HepG2 (cell line): ENCODE measurements around the gene GYS1. TPM values are rescaled to one million over a fixed set of nuclear protein-coding genes. Genes with fewer than 3 reads are reported as not detected.

Source experiments
- ATF1 ChIP-seq: IDR thresholded peaks from 2 replicates; pipeline ENCODE4 v1.6.1; 2016; ENCODE audit warnings: mild to moderate bottlenecking, control low read depth
- CC2D1A ChIP-seq: sonication (generic); formaldehyde crosslinking; IDR thresholded peaks from 2 replicates; pipeline ENCODE4 v1.8.1; 2023; ENCODE audit warnings: mild to moderate bottlenecking, missing genetic modification reagents
- CEBPZ ChIP-seq: IDR thresholded peaks from 2 replicates; pipeline ENCODE4 v1.6.1; 2012; ENCODE audit warnings: low read length, improper control_type of control experiment
- EP300 ChIP-seq, 3 experiments: sonication (generic) in 1 of 3; formaldehyde crosslinking in 1 of 3; IDR thresholded peaks; 2 replicates each; pipeline versions ENCODE4 v1.5.1 to v1.6.1; 2011 to 2020; ENCODE audit warnings: low read depth in 2 of 3, low read length in 2 of 3, borderline replicate concordance in 1 of 3, improper control_type of control experiment in 1 of 3, mild to moderate bottlenecking in 1 of 3, missing genetic modification reagents in 1 of 3, moderate library complexity in 1 of 3
- FIP1L1 ChIP-seq: fragments of 200-400 bp; formaldehyde crosslinking; IDR thresholded peaks from 2 replicates; pipeline ENCODE4 v1.6.1; 2018; ENCODE audit warnings: low read depth, mild to moderate bottlenecking, low read length, moderate library complexity, borderline replicate concordance; ENCODE audit not compliant: insufficient read depth
- GATAD2A ChIP-seq: IDR thresholded peaks from 2 replicates; pipeline ENCODE4 v1.6.1; 2016
- KLF6 ChIP-seq: IDR thresholded peaks from 2 replicates; pipeline ENCODE4 v1.8.0; 2016; ENCODE audit warnings: missing biosample characterization, missing genetic modification reagents
- MED1 ChIP-seq: sonication (generic); formaldehyde crosslinking; IDR thresholded peaks from 2 replicates; pipeline ENCODE4 v1.4.0; 2020; ENCODE audit warnings: missing genetic modification reagents
- PATZ1 ChIP-seq: sonication (generic); formaldehyde crosslinking; IDR thresholded peaks from 2 replicates; pipeline ENCODE4 v1.4.0; 2020; ENCODE audit warnings: missing genetic modification reagents
- POLR2AphosphoS2 ChIP-seq: IDR thresholded peaks from 2 replicates; pipeline ENCODE4 v1.6.1; 2011; ENCODE audit warnings: low read depth, low read length, improper control_type of control experiment
- RBM22 ChIP-seq: fragments of 200-400 bp; formaldehyde crosslinking; optimal IDR thresholded peaks from 2 replicates; pipeline ENCODE3; 2017; ENCODE audit warnings: mild to moderate bottlenecking, low read length, moderate library complexity
- SRSF1 ChIP-seq: fragments of 200-400 bp; formaldehyde crosslinking; optimal IDR thresholded peaks from 2 replicates; pipeline ENCODE3; 2017; ENCODE audit warnings: mild to moderate bottlenecking, low read depth, low read length, moderate library complexity
- ZBTB10 ChIP-seq: sonication (generic); formaldehyde crosslinking; IDR thresholded peaks from 2 replicates; pipeline ENCODE4 v1.4.0; 2020; ENCODE audit warnings: missing genetic modification reagents, borderline replicate concordance
- ZBTB14 ChIP-seq: sonication (generic); formaldehyde crosslinking; IDR thresholded peaks from 2 replicates; pipeline ENCODE4 v1.4.0; 2020; ENCODE audit warnings: missing genetic modification reagents
- ZBTB26 ChIP-seq: IDR thresholded peaks from 2 replicates; pipeline ENCODE4 v1.6.1; 2016; ENCODE audit warnings: missing compliant biosample characterization, missing genetic modification reagents, borderline replicate concordance
- ZC3H4 ChIP-seq: sonication (generic); formaldehyde crosslinking; IDR thresholded peaks from 2 replicates; pipeline ENCODE4 v1.4.0; 2020; ENCODE audit warnings: missing genetic modification reagents, borderline replicate concordance
- ZNF33B ChIP-seq: sonication (generic); formaldehyde crosslinking; IDR thresholded peaks from 2 replicates; pipeline ENCODE4 v1.5.1; 2020; ENCODE audit warnings: mild to moderate bottlenecking, missing genetic modification reagents
- ZNF703 ChIP-seq: sonication (generic); formaldehyde crosslinking; IDR thresholded peaks from 2 replicates; pipeline ENCODE4 v1.5.1; 2020; ENCODE audit warnings: missing genetic modification reagents, mild to moderate bottlenecking, moderate library complexity, borderline replicate concordance
- polyA plus RNA-seq, 8 experiments: library from polyadenylated mRNA; depleted of rRNA in 3 of 8; stranded (reverse) in 7 of 8; unstranded in 1 of 8; fragments of >200 nt; fragmentation: Illumina TruSeq in 4 of 8; extraction: Trizol in 4 of 8; gene quantifications; 2 replicates each; pipeline versions ENCODE4 v1.2.1 to v1.2.3, GENCODE V29; 2011 to 2016; ENCODE audit warnings: low read depth in 4 of 8, missing spikeins in 1 of 8, mixed read lengths in 1 of 8; ENCODE audit not compliant: insufficient read depth in 1 of 8
- total RNA-seq, 5 experiments: library from RNA; depleted of rRNA; stranded (reverse); fragments of >200 nt; fragmentation: Illumina TruSeq; extraction: Trizol; gene quantifications; 2 replicates each; pipeline ENCODE4 v1.2.3, GENCODE V29; 2016; ENCODE audit warnings: low read depth in 1 of 5

GYS1 gene
- total and polyA plus RNA-seq, 2 of the 13 experiments (the other 11 are each of a cell fraction or from before 2014, with no cell fraction given), result 18.4 to 42.1 TPM

GRCh38 chr19:48968179-48968661, 24.9 kb downstream of the GYS1 start (continued):
- TF ChIP-seq ZBTB10 (CRISPR knock-in tag) (peak; percentile 93; the same call in 1 of the 2 replicates), KLF6 (peak; percentile 7; the same call in 1 of the 2 replicates), RBM22 (peak; percentile 98), ZNF703 (CRISPR knock-in tag) (0 out of 2 replicates have a peak, but pooled peaks have one; percentile 6), POLR2AphosphoS2 (peak; percentile 93; the same call in 1 of the 2 replicates), MED1 (CRISPR knock-in tag) (0 out of 2 replicates have a peak, but pooled peaks have one; percentile 21), ZBTB26 (CRISPR knock-in tag) (peak; percentile 98), PATZ1 (CRISPR knock-in tag) (0 out of 2 replicates have a peak, but pooled peaks have one; percentile 34), EP300 (IDR thresholded peaks at IDR 0.05; ENCODE audit: low read depth in 2 of 2, low read length in 2 of 2) (no peak), EP300 (CRISPR knock-in tag; IDR thresholded peaks at IDR 0.05; ENCODE audit: borderline replicate concordance) (0 out of 2 replicates have a peak, but pooled peaks have one; percentile 5), ZBTB14 (CRISPR knock-in tag) (no peak), CC2D1A (no peak), CEBPZ (0 out of 2 replicates have a peak, but pooled peaks have one; percentile 30), GATAD2A (0 out of 2 replicates have a peak, but pooled peaks have one; percentile 7), ATF1 (no peak), ZNF33B (CRISPR knock-in tag) (no peak), FIP1L1 (peak; percentile 91), SRSF1 (peak; percentile 44), ZC3H4 (CRISPR knock-in tag) (0 out of 2 replicates have a peak, but pooled peaks have one; percentile 17)
